Measurements from ENCODE around the gene LRFN5. TPM values are rescaled to one million over a fixed set of nuclear protein-coding genes. Genes with fewer than 3 reads are reported as not detected.
"Not testable (repeated sequence)": the region's sequence is repeated elsewhere in the genome, so short reads cannot be mapped to it uniquely, and the experiment has no call there.

Gene LRFN5
- total RNA-seq (ENCODE audit: low replicate concordance): 12.1 and 12.8 TPM in 2 replicates

- peak; percentile 53 for DNase-seq (ENCODE audit: low read depth)
- peak within 1 kb of the TSS; percentile 81 for H3K4me3 ChIP-seq (ENCODE audit: low read depth, low read length)
- peak; percentile 7 for TF ChIP-seq CTCF (IDR thresholded peaks at IDR 0.05; ENCODE audit: insufficient read depth, low read length)
These were observed at the start of gene LRFN5 for GRCh38 chr14:41606532-41607303. LRFN5 (plus strand) TSS chr14:41606876.

GRCh38 chr14:41558490-41558889 is 48.2 kb upstream of the LRFN5 start:
- no peak for TF ChIP-seq CTCF (IDR thresholded peaks at IDR 0.05; ENCODE audit: insufficient read depth, low read length)
- DNase-seq (ENCODE audit: low read depth): no peak
- no peak overlapping the region for H3K4me3 ChIP-seq (ENCODE audit: low read depth, low read length)

- not testable (repeated sequence) for DNase-seq (ENCODE audit: low read depth); H3K4me3 ChIP-seq (ENCODE audit: low read depth, low read length)
These were observed 39.8 kb upstream of the LRFN5 start for GRCh38 chr14:41566864-41567263.

- DNase-seq (ENCODE audit: low read depth): no peak
- no peak for TF ChIP-seq CTCF (IDR thresholded peaks at IDR 0.05; ENCODE audit: insufficient read depth, low read length)
- H3K4me3 ChIP-seq (ENCODE audit: low read depth, low read length): no peak overlapping the region
These were observed 37.7 kb upstream of the LRFN5 start for GRCh38 chr14:41568979-41569378.

GRCh38 chr14:41570415-41571155 is 36.1 kb upstream of the LRFN5 start:
- TF ChIP-seq CTCF (IDR thresholded peaks at IDR 0.05; ENCODE audit: insufficient read depth, low read length): no peak
- H3K4me3 ChIP-seq (ENCODE audit: low read depth, low read length): no peak overlapping the region
- DNase-seq (ENCODE audit: low read depth): no peak

- DNase-seq (ENCODE audit: low read depth): peak; percentile 15
These were observed 20.4 kb upstream of the LRFN5 start for GRCh38 chr14:41586237-41586636.

More at GRCh38 chr14:41586237-41586636, 20.4 kb upstream of the LRFN5 start:
- no peak overlapping the region for H3K4me3 ChIP-seq (ENCODE audit: low read depth, low read length)
- no peak for TF ChIP-seq CTCF (IDR thresholded peaks at IDR 0.05; ENCODE audit: insufficient read depth, low read length)

Measured in fibroblast of the aortic adventitia (primary cell).